NCI-H510A (cell line): Measurements from ENCODE around the gene C2orf72.
"Not testable (repeated sequence)": the region's sequence is repeated elsewhere in the genome, so short reads cannot be mapped to it uniquely, and the experiment has no call there.

Experiments used
- DNase-seq: peaks from one replicate; lab custom pipeline; 2025; lab: John Stamatoyannopoulos, UW

Gene C2orf72

DNA sequence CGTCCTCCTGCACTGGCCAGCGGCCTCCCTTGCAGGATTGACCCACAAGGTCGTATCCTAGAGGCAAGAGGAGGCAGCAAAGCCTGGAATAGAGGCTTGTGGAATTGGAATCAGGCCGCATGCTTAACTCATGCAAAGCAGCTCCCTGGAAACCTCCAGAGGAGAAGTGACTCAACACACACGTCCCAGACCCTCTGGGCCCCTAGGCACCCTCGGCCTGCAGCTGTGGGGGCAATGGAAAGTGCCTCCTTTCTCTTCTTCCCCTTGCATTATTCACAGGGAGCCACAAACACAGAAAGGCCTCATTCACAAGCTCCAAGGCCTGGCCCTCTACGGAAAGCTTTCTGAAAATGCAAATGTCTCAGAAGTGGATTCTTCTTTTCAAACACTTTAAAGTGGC, 21.8 kb upstream of the C2orf72 start:
- no peak for DNase-seq

DNA sequence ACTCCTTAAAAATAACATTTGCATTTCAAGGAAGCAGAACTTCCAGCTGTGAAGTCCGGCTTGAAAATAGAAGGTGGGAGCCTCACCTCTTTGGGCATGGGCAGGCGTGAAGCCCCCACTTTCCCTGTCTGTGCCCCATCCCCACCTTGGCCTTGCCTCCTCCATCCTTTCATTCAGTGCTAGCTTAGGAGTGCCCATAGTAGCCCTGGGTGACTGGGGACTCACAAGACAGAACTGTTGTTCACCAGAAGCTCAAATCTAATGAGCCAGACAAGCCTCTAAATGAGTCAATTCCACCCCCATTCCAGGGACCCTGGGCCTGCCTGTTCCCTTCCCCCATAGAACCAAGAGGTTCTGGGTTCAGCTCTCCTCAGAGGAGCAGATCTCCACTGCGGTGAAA, 21.4 kb upstream of the C2orf72 start:
- DNase-seq = no peak

DNA sequence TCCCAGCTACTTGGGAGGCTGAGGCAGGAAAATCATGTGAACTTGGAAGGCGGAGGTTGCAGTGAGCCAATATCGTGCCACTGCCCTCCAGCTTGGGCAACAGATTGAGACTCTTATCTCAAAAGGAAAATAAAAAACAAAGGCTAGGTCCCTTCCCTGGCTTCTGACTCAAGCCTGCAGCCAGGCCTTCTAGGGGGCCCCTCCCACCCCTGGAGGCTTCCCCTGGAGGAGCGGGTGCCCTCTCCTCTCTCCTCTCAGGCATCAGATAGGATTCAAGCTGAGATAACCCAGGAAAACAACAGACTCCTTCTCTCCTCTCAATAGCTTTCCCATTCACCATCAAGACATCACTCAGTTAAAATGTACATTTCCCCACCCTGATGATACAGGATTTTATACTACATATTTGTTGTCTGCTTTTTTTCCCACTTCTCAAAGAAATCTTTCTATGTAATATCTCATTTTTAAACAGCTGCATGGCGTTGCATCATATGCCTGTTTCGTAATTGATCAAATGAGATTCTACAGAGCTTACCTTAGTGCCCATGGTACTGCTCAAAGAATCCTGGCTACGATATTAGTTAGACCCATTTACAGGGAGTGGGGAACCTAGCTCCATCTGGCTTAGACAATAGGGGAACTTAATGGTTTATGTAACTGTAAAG, 20.6 kb upstream of the C2orf72 start:
- DNase-seq = no peak

DNA sequence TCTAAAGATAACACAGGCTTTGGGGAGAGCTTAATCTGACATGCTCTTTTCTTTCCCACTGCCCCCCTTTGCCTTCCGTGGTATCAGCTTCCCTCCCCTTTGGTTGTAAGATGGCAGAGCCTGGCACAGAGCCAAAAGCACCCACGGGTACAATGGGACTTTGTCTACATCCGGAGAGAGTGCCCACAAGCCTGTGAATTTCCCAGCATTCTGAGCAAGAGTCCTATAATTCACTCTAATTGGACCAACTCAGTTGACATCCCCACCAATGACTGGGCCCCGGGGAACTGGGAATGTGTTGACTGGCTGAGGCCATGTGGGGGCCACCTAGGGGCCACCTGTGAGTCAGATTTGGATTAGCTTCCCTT, 20.1 kb upstream of the C2orf72 start:
- peak; percentile 15 for DNase-seq

DNA sequence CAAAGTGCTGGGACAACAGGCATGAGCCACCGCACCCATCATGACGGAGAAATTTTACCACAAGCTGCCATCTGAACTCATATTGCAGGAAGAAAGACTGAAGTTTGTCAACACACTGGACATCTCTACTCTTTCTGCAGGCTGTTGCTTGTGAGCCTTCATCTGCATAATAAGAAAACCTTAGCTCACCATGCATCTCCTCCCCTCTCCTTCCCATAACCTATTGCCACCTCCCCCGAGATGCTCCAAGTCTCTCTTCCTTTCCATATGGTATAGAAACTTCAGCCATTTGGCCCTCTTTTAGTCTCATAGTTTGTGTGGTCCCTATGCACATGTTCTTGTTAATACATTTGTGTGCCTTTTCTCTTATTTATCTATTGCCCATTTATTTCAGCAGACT, 19.1 kb upstream of the C2orf72 start:
- no peak for DNase-seq

GRCh38 chr2:231025059-231025458, 12.3 kb upstream of the C2orf72 start:
- DNase-seq = not testable (repeated sequence)

DNA sequence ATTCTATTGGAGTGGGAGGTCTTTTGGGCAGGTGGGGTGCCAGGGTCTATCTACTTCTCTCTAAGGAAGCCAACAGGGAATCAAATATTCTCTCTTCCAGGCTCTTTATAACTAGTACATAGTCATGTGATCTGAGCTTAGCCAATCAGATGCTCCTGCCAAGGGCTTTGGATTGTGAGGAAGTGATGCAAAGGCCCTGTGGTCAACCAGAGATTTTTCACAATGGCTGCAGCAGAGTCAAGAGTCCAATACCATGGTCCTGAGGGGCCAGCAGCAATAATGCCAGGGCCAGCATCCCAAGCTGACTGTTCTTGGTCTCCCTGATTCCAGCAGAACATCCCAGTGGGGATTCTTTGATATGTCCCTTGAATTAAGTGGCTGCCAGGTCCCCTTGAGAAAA, 8.4 kb upstream of the C2orf72 start:
- DNase-seq = no peak

- no peak for DNase-seq
Observed at GRCh38 chr2:231029563-231029962, 7.8 kb upstream of the C2orf72 start.

DNA sequence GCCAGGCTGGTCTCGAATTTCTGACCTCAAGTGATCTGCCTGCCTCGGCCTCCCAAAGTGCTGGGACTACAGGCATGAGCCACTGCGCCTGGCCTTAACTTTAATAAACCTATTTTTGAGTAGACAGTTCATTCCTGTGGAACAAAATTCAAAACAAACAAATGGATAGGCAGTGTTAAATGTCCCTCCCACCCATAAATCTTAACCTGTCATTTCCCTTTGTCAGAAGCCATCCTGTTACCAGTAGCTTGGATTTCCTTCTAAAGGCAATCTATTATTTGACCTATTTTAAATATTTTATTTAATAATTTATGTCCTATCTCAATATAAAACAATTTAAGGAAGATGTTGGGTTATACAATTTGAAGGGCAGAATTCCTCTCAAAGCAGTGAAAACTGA, 6.6 kb upstream of the C2orf72 start:
- no peak for DNase-seq

GRCh38 chr2:231032575-231033140, 4.7 kb upstream of the C2orf72 start:
- no peak for DNase-seq

DNA sequence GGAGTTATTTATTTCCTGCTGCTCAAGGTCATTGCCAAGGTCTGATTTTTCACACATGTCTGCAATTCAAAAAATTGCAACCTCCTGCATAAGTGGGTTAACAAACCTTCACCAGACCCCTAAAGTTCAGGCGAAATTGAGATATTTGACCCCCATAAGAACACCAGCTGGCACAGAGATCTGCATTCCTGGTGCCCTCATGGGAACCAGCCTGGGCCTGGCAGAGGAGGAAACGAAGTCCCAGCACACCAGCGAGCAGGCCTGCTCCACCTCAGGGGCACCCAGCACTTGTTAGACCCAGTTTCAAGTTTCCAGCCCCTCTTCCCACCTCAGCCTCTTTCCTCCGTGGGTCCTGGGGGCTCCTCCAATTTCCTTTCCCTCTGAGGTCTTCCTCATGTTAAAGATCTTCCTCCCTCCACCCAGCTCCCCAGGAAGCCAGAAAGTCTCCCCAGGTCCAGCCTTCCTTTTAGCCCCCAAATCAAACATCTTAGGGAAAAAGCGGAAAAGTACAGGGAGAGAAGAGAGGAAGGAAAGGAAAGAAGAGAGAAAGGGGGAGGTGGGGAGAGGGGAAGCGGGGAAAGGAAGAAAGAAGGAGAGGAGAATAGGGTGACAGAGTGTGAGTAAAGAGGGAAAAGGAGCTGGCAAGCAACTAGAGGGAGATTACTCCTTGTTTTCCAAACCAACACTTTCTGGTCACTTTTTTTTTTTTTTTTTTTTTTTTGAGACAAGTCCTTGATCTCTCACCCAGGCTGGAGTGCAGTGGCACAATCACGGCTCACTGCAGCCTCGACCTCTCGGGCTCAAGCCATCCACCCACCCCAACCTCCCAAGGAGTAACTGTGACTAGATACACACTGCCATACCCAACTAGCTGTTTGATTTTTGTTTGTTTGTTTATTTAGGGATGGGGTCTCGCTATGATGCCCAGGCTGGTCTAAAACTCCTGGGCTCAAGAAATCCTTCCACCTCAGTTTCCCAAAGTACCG, 3.9 kb upstream of the C2orf72 start:
- no peak for DNase-seq

DNA sequence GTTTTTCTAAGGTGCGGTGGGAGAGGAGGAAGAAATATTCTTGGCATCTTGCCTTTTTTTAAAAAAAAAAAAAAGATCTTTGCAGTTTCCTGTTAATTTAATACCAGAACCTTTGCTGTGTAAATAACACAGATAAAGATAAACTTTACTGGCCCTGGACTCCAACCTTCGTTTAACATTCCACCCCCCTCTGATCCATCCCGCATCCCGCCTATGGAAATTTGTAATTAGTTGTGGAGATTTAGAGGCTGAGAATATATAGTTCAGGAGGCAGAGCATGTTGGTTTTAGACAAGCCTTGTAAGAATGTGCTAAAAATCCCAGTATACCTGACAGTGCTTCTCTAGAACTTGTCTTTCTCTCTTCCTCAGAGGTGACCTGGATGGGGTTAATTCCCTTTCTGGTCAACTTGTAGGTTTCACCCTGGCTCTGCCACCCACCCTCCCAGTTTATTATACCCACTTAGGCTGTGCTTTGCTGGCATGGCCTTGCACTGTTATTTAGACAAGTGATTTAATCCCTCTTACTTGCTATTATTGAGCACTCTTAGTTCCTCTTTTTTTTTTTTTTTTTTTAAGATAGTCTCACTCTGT, 2.9 kb upstream of the C2orf72 start:
- no peak for DNase-seq

DNA sequence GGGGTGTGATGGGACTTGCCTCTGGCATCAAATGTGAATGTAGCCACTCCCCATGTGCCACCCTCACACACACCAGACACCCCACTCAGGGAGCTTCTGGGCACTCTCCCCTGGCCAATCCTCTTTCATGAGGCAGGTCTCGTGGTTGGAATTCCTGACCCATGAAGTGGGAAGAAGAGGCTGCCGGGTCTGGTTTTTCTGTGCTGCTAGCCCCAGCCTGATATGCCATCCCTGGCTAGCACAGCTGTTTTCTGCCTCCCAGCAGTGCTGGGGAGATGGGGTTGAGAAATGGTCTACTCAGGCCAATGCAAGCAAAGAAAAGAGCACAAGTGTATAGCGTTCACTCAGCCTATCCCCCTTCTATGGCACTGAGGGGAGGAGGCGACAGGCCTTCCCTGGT, 1.2 kb upstream of the C2orf72 start:
- no peak for DNase-seq

- DNase-seq = no peak
Observed at GRCh38 chr2:231036578-231037106, 681 bp upstream of the C2orf72 start.

DNA sequence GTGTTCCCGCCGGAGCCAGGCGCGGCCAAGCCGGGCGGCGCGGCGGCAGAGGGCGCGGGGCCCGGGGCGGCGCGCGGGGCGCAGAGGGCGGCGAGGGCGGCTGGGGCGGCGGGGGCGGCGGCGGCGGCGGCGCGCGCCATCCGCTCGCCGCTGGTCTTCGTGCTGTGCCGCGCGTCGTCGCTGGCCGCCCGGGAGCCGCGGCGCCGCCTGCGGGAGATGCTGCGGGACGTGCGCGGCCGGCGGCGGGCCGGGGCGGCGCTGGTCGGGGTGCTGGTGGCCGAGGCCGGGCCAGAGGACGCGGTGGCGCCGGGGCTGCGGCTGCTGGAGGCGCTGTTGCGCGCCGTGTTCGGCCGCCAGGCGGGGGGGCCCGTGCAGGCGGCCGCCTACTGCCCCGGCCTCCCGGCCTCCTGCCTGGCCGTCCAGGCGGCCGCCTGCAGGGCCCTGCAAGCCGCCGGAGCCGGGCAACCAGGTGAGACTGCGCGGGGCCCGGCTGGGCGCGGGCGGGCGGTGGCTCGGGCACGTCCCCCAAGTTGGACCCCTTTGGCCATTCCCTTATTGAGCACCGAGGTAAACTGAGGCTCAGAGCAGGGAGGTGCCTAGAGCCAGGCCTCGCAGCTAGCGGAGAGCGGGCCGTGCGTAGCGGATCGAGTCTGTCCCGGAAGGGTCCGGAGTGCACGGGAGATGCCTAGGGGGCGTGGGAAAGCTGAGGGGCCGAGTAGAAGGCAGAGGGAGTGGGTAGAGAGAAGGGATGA, 584 bp downstream of the C2orf72 start:
- DNase-seq = peak; percentile 34

DNA sequence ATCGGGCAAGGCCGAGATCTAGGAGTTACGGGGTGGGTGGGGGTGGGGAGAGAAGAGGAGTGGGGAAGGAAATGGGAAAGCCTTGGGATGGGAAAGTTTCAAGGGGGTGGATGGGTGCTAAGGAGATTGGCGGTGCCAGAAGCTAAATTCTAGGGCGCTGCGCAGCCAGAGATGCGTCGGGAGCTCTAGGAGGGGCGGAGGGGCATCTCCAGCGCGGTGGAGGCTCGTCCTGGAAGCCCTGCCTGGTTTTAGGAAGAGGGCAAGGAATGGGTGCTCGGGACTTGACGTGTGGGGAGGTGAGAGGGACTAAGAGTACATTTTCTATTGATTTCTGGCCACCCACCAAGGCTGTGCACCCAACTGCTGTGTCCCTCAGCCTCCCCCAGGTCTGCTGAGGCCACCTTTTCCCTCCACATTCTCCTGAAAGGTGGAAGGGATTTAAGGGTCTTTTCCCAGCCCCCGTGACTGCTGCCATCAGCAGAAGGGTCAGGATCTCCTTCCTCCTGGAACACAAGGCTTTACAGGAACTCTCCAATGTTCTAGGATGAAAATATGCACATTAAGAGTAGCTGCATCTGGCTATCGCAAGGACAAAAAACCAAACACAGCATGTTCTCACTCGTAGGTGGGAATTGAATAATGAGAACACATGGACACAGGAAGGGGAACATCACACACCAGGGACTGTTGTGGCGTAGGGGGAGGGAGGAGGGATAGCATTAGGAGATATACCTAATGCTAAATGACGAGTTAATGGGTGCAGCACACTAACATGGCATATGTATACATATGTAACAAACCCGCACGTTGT, 1.4 kb downstream of the C2orf72 start:
- DNase-seq = no peak

GRCh38 chr2:231039294-231039664, 2.0 kb downstream of the C2orf72 start:
- DNase-seq = no peak

- DNase-seq = no peak
Observed at GRCh38 chr2:231039821-231040364, 2.6 kb downstream of the C2orf72 start.

DNA sequence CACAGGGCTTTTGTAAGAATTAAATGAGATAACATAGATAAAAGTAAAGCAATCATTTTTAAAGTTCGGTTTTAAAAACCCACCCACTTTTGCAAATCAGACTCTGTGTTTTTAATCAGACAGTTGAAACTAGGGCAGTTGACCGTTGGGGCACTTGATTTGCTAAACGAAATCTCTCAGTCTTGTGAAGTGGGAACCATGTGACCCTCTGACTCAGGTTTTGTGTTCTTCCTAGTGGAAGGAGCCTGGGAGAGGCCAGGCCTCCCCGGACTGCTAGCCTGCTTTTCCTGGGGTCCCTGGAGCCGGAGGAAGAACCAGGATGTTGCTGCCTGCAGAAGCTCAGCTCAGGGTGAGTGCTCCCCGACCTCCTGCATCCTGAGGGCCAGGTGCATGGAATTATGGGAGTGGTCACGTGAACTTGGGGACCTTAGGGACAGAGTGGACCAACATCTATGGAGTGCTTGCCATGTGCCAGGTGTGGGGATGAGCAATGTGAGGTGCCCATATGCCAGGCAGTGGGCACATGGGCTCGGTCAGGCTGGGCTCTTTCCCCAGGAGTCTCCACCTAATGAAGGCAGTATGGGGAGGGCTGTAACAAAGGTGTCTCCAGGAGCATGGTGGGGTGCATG, 3.9 kb downstream of the C2orf72 start:
- no peak for DNase-seq

DNA sequence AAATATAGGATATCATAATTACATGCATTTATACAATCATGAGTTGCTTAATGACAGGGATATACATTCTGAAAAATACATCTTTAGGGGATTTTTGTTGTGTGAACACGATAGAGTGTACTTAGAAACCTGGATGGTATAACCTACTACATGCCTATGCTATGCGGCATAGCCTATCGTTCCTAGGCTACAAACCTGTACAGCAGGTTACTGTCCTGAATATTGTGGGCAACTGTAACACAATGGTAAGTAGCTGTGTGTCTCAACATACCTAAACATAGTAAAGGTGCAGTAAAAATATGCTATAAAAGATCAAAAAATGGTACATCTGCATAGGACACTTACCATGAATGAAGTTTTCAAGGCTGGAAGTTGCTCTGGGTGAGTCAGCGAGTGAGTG, 6.5 kb downstream of the C2orf72 start:
- DNase-seq = no peak
